BE2C (cell line): ENCODE results near the gene TCEANC2.
A peak's percentile ranks its signal among the peaks of the same experiment; 100 is the strongest.

Experiments used
- DNase-seq: peaks from one replicate; pipeline ENCODE4 v3.0.0-alpha.2; 2020
- H3K27me3 ChIP-seq: fragments of 250-450 bp; sonication (Bioruptor Pico); 2 replicates; pipeline ENCODE4 v1.5.1; 2020; ENCODE audit warnings: mild to moderate bottlenecking
- H3K36me3 ChIP-seq: fragments of 250-450 bp; sonication (Bioruptor Pico); 2 replicates; pipeline ENCODE4 v1.5.1; 2020; ENCODE audit warnings: mild to moderate bottlenecking
- H3K4me1 ChIP-seq: fragments of 250-450 bp; sonication (Bioruptor Pico); 2 replicates; pipeline ENCODE4 v1.5.1; 2020
- H3K4me3 ChIP-seq: 2 replicates; pipeline ENCODE4 v1.5.1; 2011; ENCODE audit warnings: low read depth, low read length
- H3K9me3 ChIP-seq: fragments of 250-450 bp; sonication (Bioruptor Pico); 2 replicates; pipeline ENCODE4 v1.5.1; 2020
- CTCF ChIP-seq: IDR thresholded peaks from 2 replicates; pipeline ENCODE4 v1.5.1; 2012; ENCODE audit warnings: mild to moderate bottlenecking, low read depth, low read length

The TCEANC2 gene

DNA sequence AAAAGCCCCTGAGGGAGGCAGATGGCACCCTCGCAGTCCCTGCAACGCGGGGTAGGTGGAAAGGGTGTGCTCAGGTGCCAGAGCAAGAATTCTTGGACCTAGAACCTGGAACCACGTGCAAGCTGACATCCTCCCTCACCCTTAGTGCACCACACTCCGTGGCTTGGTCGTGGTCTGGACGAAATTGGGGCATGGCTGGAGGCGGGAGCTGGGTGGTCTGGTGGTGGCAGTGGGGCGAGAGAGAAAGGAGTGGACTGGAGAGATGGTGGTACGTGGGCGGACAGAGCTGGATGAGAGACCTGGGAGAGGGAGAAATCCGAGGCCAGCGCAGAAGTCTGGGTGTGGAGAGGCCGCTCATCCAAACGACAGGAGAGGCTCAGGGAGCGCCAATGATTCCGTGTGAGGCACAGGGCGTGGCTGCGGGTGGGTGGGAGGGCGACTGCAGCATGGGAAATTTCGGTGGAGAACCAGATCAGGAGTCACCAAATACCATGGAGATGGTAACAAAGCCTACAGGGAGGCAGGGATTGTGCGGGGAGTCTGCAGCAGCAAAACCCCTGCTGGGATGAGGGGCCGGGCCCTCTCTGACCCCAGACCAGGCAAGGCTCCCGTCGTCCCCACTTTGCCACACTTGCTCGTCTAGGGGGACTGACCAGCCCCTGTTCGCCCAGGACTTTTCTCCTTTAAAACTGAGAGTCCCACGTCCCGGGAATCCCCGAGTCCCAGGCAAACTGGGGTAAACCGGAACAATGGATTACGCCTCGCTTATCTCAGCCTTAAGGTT, 67.5 kb downstream of the TCEANC2 start:
- Histone ChIP-seq H3K36me3 (no peaks in the 10 kb centered on the region), H3K27me3 (no peaks in the 10 kb centered on the region), H3K4me3 (no peak overlapping the region), H3K4me1 (no peaks in the 10 kb centered on the region), H3K9me3 (no peaks in the 10 kb centered on the region)
- no peak for TF ChIP-seq CTCF
- no peak for DNase-seq

DNA sequence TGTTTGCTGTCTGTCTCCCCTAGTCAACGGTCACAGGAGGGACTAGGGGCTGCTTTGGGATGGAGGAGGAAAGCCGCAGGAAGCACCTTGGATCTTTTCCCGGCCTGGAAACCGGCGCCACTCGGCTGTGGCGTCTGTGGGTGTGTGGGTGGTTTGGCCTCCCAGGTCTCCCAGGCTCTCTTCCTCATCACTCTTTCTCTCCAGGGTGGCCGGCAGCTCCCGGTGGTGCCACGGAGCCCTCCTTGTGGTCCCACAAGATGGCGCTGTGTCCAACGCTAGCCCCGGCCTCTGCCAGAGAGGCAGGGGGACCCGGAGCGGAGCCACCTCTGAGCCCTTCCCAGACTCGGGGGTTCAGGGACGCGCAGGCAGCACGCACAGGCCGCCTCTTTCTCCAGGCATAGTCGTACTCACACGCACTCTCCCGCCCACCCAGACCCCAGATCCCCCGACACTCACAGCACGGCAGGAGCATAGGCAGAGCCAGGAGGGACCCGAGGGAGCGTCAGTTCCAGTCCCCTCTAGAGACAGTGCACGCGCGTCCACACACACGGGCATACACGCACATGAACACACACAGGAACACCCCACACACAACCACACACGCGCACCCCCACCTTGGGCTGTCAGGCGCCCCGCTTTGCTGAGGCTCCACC, 68.2 kb downstream of the TCEANC2 start:
- DNase-seq = peak; percentile 77
- Histone ChIP-seq H3K9me3 (no peaks in the 10 kb centered on the region), H3K36me3 (no peaks in the 10 kb centered on the region), H3K4me3 (peak overlapping the region; percentile 20; the same call in 1 of the 2 replicates), H3K4me1 (no peaks in the 10 kb centered on the region), H3K27me3 (no peaks in the 10 kb centered on the region)
- peak; percentile 65 for TF ChIP-seq CTCF

GRCh38 chr1:54122135-54122751, 68.8 kb downstream of the TCEANC2 start:
- TF ChIP-seq CTCF = no peak
- DNase-seq = no peak
- Histone ChIP-seq H3K4me1 (no peaks in the 10 kb centered on the region), H3K27me3 (no peaks in the 10 kb centered on the region), H3K36me3 (no peaks in the 10 kb centered on the region), H3K4me3 (no peak overlapping the region), H3K9me3 (no peaks in the 10 kb centered on the region)

GRCh38 chr1:54122992-54123391, 69.6 kb downstream of the TCEANC2 start:
- H3K36me3 ChIP-seq = no peaks in the 10 kb centered on the region
- H3K4me1 ChIP-seq = no peaks in the 10 kb centered on the region
- no peak overlapping the region for H3K4me3 ChIP-seq
- H3K9me3 ChIP-seq = no peaks in the 10 kb centered on the region
- TF ChIP-seq CTCF = no peak
- H3K27me3 ChIP-seq = no peaks in the 10 kb centered on the region
- no peak for DNase-seq

GRCh38 chr1:54124472-54124871, 71.1 kb downstream of the TCEANC2 start:
- no peaks in the 10 kb centered on the region for H3K27me3 ChIP-seq
- no peak overlapping the region for H3K4me3 ChIP-seq
- DNase-seq = no peak
- no peak for TF ChIP-seq CTCF
- no peaks in the 10 kb centered on the region for H3K9me3 ChIP-seq
- no peaks in the 10 kb centered on the region for H3K4me1 ChIP-seq
- no peaks in the 10 kb centered on the region for H3K36me3 ChIP-seq

GRCh38 chr1:54124906-54125305, 71.5 kb downstream of the TCEANC2 start:
- no peaks in the 10 kb centered on the region for H3K27me3 ChIP-seq
- TF ChIP-seq CTCF = no peak
- DNase-seq = no peak
- H3K36me3 ChIP-seq = no peaks in the 10 kb centered on the region
- no peak overlapping the region for H3K4me3 ChIP-seq
- H3K9me3 ChIP-seq = no peaks in the 10 kb centered on the region
- no peaks in the 10 kb centered on the region for H3K4me1 ChIP-seq
